Heart left ventricle (tissue), 13 donors: Measurements from ENCODE around the gene WWTR1.

Experiments used
- POLR2A ChIP-seq, 2 donors: fragments of 450-650 bp; IDR thresholded peaks; one replicate each; pipeline ENCODE4 v1.6.1; 2017; ENCODE audit warnings: antibody characterized with exemption in 2 of 2, mild to moderate bottlenecking in 2 of 2, moderate library complexity in 2 of 2
- TF ChIP-seq, protein P1 (sequence below), 12 donors: fragments of 200-600 bp; sonication (generic) in 4 of 12; IDR thresholded peaks; one replicate each; pipeline versions ENCODE4 v1.5.0 to v1.8.0; 2018 to 2022; ENCODE audit warnings: antibody characterized with exemption in 12 of 12, mild to moderate bottlenecking in 5 of 12
- donor health status: ischemic (EF 13 %, LVEDD 7.1; RV severe dilation, severe dysfunction).
- donor health status: DM: no; HTN: yes; CAD: no.
- donor health status: DM: no; HTN: no; CAD: no.
- donor health status: ischemic (EF 25% LVEDD 6.9; RV normal size, moderate dysfunction).
- donor health status: ischemic (EF 25% LVEDD 5.7; RV mildly dilated, moderate dysfunction).
- donor health status: ischemic (EF 35%, LVEDD 5.7; RV mildly dilated, moderate dysfunction).
- donor health status: nonischemic (EF 11% LVEDD 7.7; RV severe dilation, severe dysfunction).
- donor health status: DM: yes; HTN: yes; CAD: no.
- donor health status: PGD.
- donor health status: ischemic (EF 29% LVEDD 5.4; RV normal size, mild dysfunction).
- donor health status: nonischemic (EF 23%, LVEDD 6.1; RV moderate dilation, normal function).

DNA sequence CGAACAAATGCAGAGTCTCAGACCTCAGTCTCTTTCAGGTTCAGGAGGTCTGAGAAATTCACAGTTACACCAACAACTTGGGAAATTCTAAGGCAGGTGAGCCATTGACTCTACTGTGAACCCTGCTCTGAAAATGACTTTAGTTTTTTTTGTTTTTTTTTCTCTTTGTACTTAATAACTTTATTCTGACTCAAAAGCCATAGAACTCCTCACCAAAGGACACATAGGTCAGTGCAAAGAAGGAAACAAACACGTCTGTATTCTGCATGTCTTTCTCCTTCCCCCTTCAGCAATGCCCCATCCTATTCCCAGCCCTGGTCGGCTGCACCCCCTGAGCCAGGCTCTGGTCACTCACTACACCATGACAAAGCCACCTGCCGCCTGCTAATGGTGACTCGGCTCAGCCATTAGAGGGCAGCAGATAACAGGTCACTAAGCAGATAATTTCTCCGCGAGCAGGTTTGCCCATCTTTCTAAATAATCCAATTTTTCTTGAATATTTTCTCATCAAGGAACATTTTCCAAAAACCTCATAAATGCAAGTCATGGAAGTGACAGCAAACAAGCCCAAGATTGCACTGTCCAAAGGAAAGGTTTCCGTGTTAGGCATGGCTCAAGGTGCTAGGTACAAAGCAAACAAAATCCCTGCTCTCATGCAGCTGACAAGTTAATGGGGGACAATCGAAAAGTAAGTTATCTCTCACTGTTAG, 145.6 kb downstream of the WWTR1 start:
- TF ChIP-seq, protein P1, sequence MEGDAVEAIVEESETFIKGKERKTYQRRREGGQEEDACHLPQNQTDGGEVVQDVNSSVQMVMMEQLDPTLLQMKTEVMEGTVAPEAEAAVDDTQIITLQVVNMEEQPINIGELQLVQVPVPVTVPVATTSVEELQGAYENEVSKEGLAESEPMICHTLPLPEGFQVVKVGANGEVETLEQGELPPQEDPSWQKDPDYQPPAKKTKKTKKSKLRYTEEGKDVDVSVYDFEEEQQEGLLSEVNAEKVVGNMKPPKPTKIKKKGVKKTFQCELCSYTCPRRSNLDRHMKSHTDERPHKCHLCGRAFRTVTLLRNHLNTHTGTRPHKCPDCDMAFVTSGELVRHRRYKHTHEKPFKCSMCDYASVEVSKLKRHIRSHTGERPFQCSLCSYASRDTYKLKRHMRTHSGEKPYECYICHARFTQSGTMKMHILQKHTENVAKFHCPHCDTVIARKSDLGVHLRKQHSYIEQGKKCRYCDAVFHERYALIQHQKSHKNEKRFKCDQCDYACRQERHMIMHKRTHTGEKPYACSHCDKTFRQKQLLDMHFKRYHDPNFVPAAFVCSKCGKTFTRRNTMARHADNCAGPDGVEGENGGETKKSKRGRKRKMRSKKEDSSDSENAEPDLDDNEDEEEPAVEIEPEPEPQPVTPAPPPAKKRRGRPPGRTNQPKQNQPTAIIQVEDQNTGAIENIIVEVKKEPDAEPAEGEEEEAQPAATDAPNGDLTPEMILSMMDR (IDR thresholded peaks at IDR 0.05) = peak; percentile 70 to 92 (median 84)
- no peak for TF ChIP-seq POLR2A (IDR thresholded peaks at IDR 0.05)
